ENCODE measurements around the gene CTDSPL. TPM values are rescaled to one million over a fixed set of nuclear protein-coding genes. Genes with fewer than 3 reads are reported as not detected.

CTDSPL gene
- total RNA-seq, 3 donors from 2014 or later: 1.1 to 1.7 (median 1.3) TPM

- Mint-ChIP-seq H3K4me1 (ENCODE audit: low read depth) (no peaks in the 10 kb centered on the region), H3K36me3 (ENCODE audit: insufficient read depth) (no peaks in the 10 kb centered on the region), H3K9me3 (no peaks in the 10 kb centered on the region), H3K4me3 (no peak overlapping the region), H3K27me3 (ENCODE audit: low read depth) (no peaks in the 10 kb centered on the region)
- no peak for DNase-seq
- ATAC-seq: no peak
Observed at GRCh38 chr3:37943631-37944314, 82.1 kb downstream of the CTDSPL start.

GRCh38 chr3:37944391-37944842 is 82.7 kb downstream of the CTDSPL start:
- H3K4me1 Mint-ChIP-seq (ENCODE audit: low read depth): no peaks in the 10 kb centered on the region
- no peak for DNase-seq
- H3K4me3 Mint-ChIP-seq: no peak overlapping the region
- no peak for ATAC-seq
- no peaks in the 10 kb centered on the region for H3K27me3 Mint-ChIP-seq (ENCODE audit: low read depth)
- H3K9me3 Mint-ChIP-seq: no peaks in the 10 kb centered on the region
- H3K36me3 Mint-ChIP-seq (ENCODE audit: insufficient read depth): no peaks in the 10 kb centered on the region

- DNase-seq (no peak), ATAC-seq (no peak)
- H3K9me3 Mint-ChIP-seq: no peaks in the 10 kb centered on the region
- no peak overlapping the region for H3K4me3 Mint-ChIP-seq
- H3K27me3 Mint-ChIP-seq (ENCODE audit: low read depth): no peaks in the 10 kb centered on the region
- H3K4me1 Mint-ChIP-seq (ENCODE audit: low read depth): no peaks in the 10 kb centered on the region
- no peaks in the 10 kb centered on the region for H3K36me3 Mint-ChIP-seq (ENCODE audit: insufficient read depth)
Observed at GRCh38 chr3:37945156-37945806, 83.6 kb downstream of the CTDSPL start.

- Mint-ChIP-seq H3K4me1 (ENCODE audit: low read depth) (no peaks in the 10 kb centered on the region), H3K4me3 (no peak overlapping the region), H3K27me3 (ENCODE audit: low read depth) (no peaks in the 10 kb centered on the region), H3K9me3 (no peaks in the 10 kb centered on the region), H3K36me3 (ENCODE audit: insufficient read depth) (no peaks in the 10 kb centered on the region)
- ATAC-seq (no peak), DNase-seq (no peak)
Observed at GRCh38 chr3:37945807-37946530, 84.3 kb downstream of the CTDSPL start.

- ATAC-seq (no peak), DNase-seq (no peak)
- Mint-ChIP-seq H3K4me3 (no peak overlapping the region), H3K36me3 (ENCODE audit: insufficient read depth) (no peaks in the 10 kb centered on the region), H3K4me1 (ENCODE audit: low read depth) (no peaks in the 10 kb centered on the region), H3K9me3 (no peaks in the 10 kb centered on the region), H3K27me3 (ENCODE audit: low read depth) (no peaks in the 10 kb centered on the region)
Observed at GRCh38 chr3:37946531-37946889, 84.8 kb downstream of the CTDSPL start.

- Mint-ChIP-seq H3K27me3 (ENCODE audit: low read depth) (no peaks in the 10 kb centered on the region), H3K36me3 (ENCODE audit: insufficient read depth) (no peaks in the 10 kb centered on the region), H3K4me3 (no peak overlapping the region), H3K9me3 (no peaks in the 10 kb centered on the region), H3K4me1 (ENCODE audit: low read depth) (peaks cover under 1% of the 10 kb centered on the region)
- ATAC-seq: no peak
- DNase-seq: no peak
Observed at GRCh38 chr3:37949866-37950265, 88.2 kb downstream of the CTDSPL start.

GRCh38 chr3:37952564-37952963 is 90.9 kb downstream of the CTDSPL start:
- no peak for ATAC-seq

GRCh38 chr3:37953226-37953625 is 91.5 kb downstream of the CTDSPL start:
- peaks cover 27% of the 10 kb centered on the region for H3K4me1 Mint-ChIP-seq (ENCODE audit: low read depth)
- H3K27me3 Mint-ChIP-seq (ENCODE audit: low read depth): no peaks in the 10 kb centered on the region
- ATAC-seq (no peak), DNase-seq (no peak)
- no peaks in the 10 kb centered on the region for H3K36me3 Mint-ChIP-seq (ENCODE audit: insufficient read depth)
- no peaks in the 10 kb centered on the region for H3K9me3 Mint-ChIP-seq
- H3K4me3 Mint-ChIP-seq: no peak overlapping the region

More at GRCh38 chr3:37952564-37952963, 90.9 kb downstream of the CTDSPL start:
- no peaks in the 10 kb centered on the region for H3K36me3 Mint-ChIP-seq (ENCODE audit: insufficient read depth)
- no peaks in the 10 kb centered on the region for H3K27me3 Mint-ChIP-seq (ENCODE audit: low read depth)
- no peak overlapping the region for H3K4me3 Mint-ChIP-seq
- H3K9me3 Mint-ChIP-seq: no peaks in the 10 kb centered on the region
- DNase-seq: no peak
- peaks cover 21% of the 10 kb centered on the region for H3K4me1 Mint-ChIP-seq (ENCODE audit: low read depth)

GRCh38 chr3:37953707-37954394 is 92.2 kb downstream of the CTDSPL start:
- no peaks in the 10 kb centered on the region for H3K36me3 Mint-ChIP-seq (ENCODE audit: insufficient read depth)
- H3K9me3 Mint-ChIP-seq: no peaks in the 10 kb centered on the region
- H3K27me3 Mint-ChIP-seq (ENCODE audit: low read depth): no peaks in the 10 kb centered on the region
- no peak overlapping the region for H3K4me3 Mint-ChIP-seq
- peaks cover 27% of the 10 kb centered on the region for H3K4me1 Mint-ChIP-seq (ENCODE audit: low read depth)
- DNase-seq (no peak), ATAC-seq (no peak)

- Mint-ChIP-seq H3K27me3 (ENCODE audit: low read depth) (no peaks in the 10 kb centered on the region), H3K4me1 (ENCODE audit: low read depth) (peaks cover 27% of the 10 kb centered on the region), H3K9me3 (no peaks in the 10 kb centered on the region), H3K36me3 (ENCODE audit: insufficient read depth) (no peaks in the 10 kb centered on the region), H3K4me3 (no peak overlapping the region)
- DNase-seq (no peak), ATAC-seq (no peak)
Observed at GRCh38 chr3:37954881-37955280, 93.2 kb downstream of the CTDSPL start.

GRCh38 chr3:37955918-37956707 is 94.4 kb downstream of the CTDSPL start:
- Mint-ChIP-seq H3K4me1 (ENCODE audit: low read depth) (peaks cover 27% of the 10 kb centered on the region), H3K36me3 (ENCODE audit: insufficient read depth) (no peaks in the 10 kb centered on the region), H3K4me3 (no peak overlapping the region), H3K9me3 (no peaks in the 10 kb centered on the region), H3K27me3 (ENCODE audit: low read depth) (no peaks in the 10 kb centered on the region)
- DNase-seq (no peak), ATAC-seq (no peak)

- H3K27me3 Mint-ChIP-seq (ENCODE audit: low read depth): no peaks in the 10 kb centered on the region
- ATAC-seq (no peak), DNase-seq (no peak)
- H3K4me3 Mint-ChIP-seq: no peak overlapping the region
- no peaks in the 10 kb centered on the region for H3K36me3 Mint-ChIP-seq (ENCODE audit: insufficient read depth)
- peaks cover 27% of the 10 kb centered on the region for H3K4me1 Mint-ChIP-seq (ENCODE audit: low read depth)
- no peaks in the 10 kb centered on the region for H3K9me3 Mint-ChIP-seq
Observed at GRCh38 chr3:37956723-37957538, 95.3 kb downstream of the CTDSPL start.

GRCh38 chr3:37957539-37957936 is 95.9 kb downstream of the CTDSPL start:
- H3K4me1 Mint-ChIP-seq (ENCODE audit: low read depth): peaks cover 27% of the 10 kb centered on the region

More at GRCh38 chr3:37957539-37957936, 95.9 kb downstream of the CTDSPL start:
- Mint-ChIP-seq H3K9me3 (no peaks in the 10 kb centered on the region), H3K27me3 (ENCODE audit: low read depth) (no peaks in the 10 kb centered on the region), H3K36me3 (ENCODE audit: insufficient read depth) (no peaks in the 10 kb centered on the region), H3K4me3 (no peak overlapping the region)
- no peak for ATAC-seq
- no peak for DNase-seq
